H1 (cell line): ENCODE results near the gene GDE1.

ENCODE experiments used
- BRCA1 ChIP-seq: IDR thresholded peaks from 2 replicates; pipeline ENCODE4 v1.6.1; 2012; ENCODE audit warnings: low read depth, low read length, improper control_type of control experiment
- EGR1 ChIP-seq: IDR thresholded peaks from 2 replicates; pipeline ENCODE4 v1.6.1; 2011; ENCODE audit warnings: low read depth, low read length, borderline replicate concordance
- JUN ChIP-seq: IDR thresholded peaks from 2 replicates; pipeline ENCODE4 v1.6.1; 2011; ENCODE audit warnings: low read depth, mild to moderate bottlenecking, improper control_type of control experiment, low read length
- RNF2 ChIP-seq: fragments of 200-900, 300-1000 bp; sonication (generic); IDR thresholded peaks from 2 replicates; pipeline ENCODE4 v1.7.1; 2016; ENCODE audit warnings: borderline replicate concordance, low read depth, mild to moderate bottlenecking, antibody characterized with exemption, low read length; ENCODE audit not compliant: poor library complexity, severe bottlenecking; ENCODE audit errors: missing control alignments
- SRF ChIP-seq: IDR thresholded peaks from 2 replicates; pipeline ENCODE4 v1.6.1; 2011; ENCODE audit warnings: mild to moderate bottlenecking, low read depth, low read length, moderate library complexity
- TEAD4 ChIP-seq: IDR thresholded peaks from 2 replicates; pipeline ENCODE4 v1.6.1; 2012; ENCODE audit warnings: low read depth, low read length, inconsistent platforms, mixed read lengths
- TF ChIP-seq, protein P1 (sequence below), 3 experiments: IDR thresholded peaks; 1 replicate in 2 of 3; 2 replicates in 1 of 3; pipeline versions ENCODE4 v1.5.1 to v1.6.1; 2011; ENCODE audit warnings: low read length in 3 of 3, mild to moderate bottlenecking in 3 of 3, inconsistent platforms in 2 of 3, low read depth in 1 of 3, moderate library complexity in 1 of 3; ENCODE audit not compliant: insufficient read depth in 1 of 3; ENCODE audit errors: control extremely low read depth in 1 of 3

GRCh38 chr16:19524356-19524615 is 2.4 kb upstream of the GDE1 start:
- TF ChIP-seq TEAD4 (no peak), RNF2 (no peak), JUN (no peak), BRCA1 (no peak), EGR1 (no peak), SRF (no peak)
- TF ChIP-seq, protein P1, sequence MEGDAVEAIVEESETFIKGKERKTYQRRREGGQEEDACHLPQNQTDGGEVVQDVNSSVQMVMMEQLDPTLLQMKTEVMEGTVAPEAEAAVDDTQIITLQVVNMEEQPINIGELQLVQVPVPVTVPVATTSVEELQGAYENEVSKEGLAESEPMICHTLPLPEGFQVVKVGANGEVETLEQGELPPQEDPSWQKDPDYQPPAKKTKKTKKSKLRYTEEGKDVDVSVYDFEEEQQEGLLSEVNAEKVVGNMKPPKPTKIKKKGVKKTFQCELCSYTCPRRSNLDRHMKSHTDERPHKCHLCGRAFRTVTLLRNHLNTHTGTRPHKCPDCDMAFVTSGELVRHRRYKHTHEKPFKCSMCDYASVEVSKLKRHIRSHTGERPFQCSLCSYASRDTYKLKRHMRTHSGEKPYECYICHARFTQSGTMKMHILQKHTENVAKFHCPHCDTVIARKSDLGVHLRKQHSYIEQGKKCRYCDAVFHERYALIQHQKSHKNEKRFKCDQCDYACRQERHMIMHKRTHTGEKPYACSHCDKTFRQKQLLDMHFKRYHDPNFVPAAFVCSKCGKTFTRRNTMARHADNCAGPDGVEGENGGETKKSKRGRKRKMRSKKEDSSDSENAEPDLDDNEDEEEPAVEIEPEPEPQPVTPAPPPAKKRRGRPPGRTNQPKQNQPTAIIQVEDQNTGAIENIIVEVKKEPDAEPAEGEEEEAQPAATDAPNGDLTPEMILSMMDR (IDR thresholded peaks at IDR 0.05; ENCODE audit: control extremely low read depth in 1 of 3, insufficient read depth in 1 of 3, low read depth in 1 of 3, low read length in 3 of 3): no peak
